Measurements from ENCODE around the gene LPIN3.

The LPIN3 gene

DNA sequence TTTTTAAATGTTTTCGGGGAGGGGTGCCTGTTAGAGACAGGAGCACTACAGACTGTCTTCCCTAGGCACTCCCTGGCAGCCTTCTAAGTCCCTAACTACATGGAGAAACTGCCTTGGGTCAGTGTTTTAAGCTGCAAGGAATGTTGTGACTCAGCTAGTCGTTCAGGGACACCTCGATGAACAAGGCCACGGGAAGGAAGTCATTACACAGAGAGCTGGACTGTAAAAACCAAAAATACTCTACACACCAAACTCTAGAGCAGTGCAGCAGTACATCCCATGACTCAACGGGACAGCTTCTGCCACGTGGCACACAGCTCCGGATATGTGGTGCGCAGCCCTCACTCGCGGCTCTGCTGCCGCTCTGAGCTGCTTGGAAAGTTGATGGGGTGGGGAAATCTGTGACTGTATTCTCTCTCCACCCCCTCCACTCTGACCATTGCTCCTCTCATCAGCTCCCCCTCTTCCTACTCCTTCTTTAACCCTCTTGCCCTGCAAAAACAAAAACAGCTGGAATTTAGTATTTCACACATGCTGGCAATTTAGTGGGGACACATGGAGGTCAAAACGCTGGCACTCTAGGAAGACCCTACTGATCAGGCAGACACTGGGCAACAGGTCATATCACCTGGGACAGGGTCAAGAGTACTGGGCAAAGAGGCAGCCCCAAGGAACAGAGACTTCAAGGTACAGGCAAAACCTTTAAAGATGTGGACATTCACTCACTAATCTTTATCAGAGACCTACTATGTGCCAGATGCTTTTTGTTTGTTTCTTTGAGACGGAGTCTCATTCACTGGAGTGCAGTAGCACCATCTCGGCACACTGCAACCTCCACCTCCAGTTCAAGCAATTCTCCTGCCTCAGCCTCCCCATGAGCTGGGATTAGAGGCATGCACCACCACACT, 10.9 kb upstream of the LPIN3 start:
- DNase-seq = no peak

DNA sequence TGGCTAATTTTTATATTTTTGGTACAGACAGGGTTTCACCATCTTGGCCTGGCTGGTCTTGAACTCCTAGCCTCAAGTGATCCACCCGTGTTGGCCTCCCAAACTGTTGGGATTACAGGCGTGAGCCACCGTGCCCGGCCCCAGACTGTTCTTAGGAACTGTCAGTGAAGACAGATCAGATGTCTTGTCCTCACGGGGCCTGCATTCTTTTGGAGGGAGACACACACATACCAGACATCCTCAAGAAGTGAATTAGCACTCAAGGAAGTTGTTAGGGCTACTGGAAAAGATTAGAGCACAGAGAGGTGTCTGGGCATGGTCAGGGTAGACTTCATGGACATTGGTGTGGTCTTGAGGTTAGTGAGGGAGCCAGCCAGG, 10.3 kb upstream of the LPIN3 start:
- no peak for DNase-seq

DNA sequence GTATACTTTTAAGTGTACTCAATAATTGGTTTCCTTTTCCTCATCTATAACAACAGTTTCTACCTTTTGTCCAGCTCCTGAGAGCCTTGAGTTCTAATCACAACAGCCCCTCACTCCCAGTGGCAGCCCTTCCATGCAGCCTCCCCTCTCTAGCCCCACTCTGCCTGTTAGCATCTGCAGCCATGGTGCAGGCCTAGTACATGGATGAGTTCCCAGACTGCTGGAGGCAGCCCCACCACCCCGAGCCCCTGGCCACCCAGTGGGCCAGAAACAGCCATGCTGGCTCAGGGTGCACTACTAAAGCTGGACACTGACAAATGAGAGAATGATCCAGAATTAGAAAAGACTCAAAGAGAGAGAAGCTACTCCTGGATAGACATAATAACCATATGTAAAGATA, 9.7 kb upstream of the LPIN3 start:
- no peak for DNase-seq

- no peak for DNase-seq
These were observed 8.9 kb upstream of the LPIN3 start for GRCh38 chr20:41331731-41332130.

DNA sequence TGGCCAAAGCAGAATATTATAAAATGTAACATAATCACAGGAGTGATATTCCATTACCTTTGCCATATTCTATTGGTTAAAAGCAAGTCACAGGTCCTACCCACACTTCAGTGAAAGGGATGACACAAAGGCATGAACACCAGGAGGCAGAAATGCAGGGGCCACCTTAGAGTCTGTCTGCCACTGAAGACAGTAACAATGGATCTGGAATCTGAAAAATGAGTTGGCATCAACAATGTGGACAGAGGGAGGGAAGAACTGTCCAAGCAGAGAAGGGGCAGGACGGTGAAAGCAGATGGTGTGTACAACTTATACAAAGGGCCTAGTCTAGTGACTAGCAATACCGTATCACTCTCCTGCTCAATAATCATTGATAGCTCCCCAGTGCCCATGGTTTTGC, 6.6 kb upstream of the LPIN3 start:
- no peak for DNase-seq

DNA sequence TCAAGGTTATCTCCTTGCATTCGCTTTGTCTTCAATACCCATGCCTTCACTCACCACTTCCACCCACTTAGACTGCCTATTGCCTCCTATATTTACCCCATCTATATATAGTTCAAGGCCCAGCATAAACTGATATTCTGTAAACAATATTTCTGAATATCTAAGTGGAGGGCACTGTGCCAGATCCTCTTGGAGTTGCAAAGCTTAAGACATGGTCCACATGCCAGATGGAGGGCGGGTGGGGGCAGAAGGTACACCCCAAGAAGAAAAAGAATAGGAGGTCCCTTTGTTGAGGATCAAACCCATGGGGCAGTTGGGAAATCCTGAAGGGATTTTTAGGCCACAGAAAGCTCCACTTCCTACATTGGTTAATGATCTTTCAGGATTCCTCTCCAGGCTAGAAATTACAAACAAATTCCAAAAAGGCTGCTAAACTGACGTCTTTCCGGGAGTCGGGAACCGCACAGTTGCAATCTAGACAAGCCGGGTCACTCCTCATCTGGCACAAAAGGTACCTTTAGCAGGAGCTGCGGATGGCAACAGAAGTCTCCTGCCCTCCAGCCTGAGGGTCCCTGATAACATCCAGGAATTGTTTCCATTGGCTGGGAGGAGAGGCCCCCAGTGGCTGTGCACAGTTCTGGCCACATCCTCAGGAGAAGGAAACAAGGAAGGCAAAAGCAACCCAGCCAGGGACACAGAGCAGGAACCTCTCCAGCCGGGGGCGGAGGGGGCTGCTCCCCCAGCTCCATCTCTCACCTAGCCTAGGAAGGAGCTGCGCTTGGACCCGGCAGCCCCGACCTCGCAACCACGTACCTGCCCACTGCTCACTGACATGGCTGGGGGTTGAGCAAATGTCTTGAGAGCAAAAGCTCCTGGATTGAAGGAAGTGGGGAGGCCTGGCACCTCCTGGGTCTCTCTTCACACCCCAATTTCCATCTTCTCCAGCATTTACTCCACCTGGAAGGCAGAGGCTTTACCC, 5.9 kb upstream of the LPIN3 start:
- DNase-seq = no peak

DNA sequence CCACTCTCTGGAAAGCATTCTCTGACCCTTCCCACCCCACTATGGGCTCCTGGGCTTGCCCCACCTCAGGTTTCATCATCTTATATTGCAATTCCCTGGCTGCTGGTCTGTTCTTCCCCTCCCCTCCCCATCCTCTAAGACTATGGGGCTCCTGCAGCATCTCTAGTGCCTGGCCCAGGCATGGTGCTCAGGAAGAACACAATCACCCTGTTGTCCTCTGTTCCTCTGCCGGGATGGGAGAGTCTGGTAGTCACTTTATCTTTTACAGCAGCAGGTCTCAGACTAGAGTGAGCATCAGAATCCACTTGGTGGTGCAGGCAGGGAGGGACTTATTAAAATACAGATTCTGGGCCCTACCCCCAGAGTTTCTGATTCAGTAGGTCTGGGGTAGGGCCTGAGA, 5.0 kb upstream of the LPIN3 start:
- DNase-seq = no peak

- DNase-seq = no peak
These were observed 3.7 kb upstream of the LPIN3 start for GRCh38 chr20:41336711-41337492.

DNA sequence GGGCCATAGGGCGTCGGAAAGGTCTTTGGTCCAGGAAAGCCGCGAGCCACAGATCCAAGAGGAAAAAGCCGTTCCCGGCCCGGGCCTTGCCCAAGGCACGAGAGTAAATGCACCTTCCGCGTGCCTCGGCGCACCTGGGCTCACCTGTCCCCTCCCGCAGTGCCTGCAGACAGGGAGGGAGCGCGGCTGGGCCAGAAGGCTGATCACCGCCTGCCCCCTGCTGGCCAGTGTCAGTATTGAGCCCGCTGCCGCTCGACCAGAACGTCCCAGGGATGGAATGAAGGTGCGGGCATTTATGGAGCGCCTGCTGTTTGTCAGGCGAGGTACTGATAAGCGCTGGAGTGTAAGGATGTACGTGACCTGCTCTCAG, 679 bp upstream of the LPIN3 start:
- peak; percentile 47 for DNase-seq

DNA sequence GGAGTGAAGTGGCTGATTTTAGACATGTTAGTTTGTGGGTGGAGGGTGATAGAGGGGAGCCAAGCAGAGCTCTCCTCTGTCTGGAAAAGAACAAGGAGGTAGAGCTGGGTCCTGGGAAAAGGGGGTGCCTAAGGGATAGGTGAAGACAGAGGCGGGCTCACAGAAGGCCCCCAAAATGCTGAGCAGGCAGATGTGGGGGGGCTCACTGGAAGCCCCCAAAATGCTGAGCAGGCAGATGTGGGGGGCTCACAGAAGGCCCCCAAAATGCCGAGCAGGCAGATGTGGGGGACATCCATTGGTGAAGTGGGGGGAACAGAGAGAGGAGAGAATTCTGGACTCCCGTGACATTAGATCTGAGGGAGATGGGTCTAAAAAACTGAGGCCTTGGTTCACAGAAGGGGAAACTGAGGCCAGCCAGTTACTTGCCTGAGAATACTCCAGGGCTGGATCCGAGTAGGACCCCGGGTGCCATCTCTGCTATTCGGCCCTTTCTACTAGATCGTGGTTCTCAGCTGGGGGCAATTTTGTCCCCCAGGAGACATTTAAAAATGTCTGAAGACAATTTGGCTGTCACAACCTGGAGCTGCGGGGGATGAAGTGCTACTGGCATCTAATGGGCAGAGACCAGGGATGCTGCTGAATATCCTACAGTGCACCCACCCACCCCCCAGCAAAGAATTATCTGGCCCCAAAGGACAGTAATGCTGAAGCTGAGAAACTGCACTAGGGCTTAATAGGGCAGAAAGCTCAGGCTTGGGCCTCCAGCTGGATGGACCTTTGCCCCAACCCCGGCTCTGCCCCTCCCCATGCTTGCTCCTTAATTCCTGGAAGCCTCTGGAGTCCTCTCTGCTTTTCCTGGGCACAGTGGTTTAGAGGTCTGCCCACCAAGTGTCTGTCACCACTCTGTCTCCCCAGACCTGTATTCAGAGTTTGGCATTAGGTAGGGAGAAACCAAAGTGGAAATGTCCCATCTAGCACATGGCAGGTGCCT, 2.1 kb downstream of the LPIN3 start:
- no peak for DNase-seq

GRCh38 chr20:41344477-41344876, 3.9 kb downstream of the LPIN3 start:
- no peak for DNase-seq

GRCh38 chr20:41344938-41345728, 4.5 kb downstream of the LPIN3 start:
- DNase-seq = no peak

DNA sequence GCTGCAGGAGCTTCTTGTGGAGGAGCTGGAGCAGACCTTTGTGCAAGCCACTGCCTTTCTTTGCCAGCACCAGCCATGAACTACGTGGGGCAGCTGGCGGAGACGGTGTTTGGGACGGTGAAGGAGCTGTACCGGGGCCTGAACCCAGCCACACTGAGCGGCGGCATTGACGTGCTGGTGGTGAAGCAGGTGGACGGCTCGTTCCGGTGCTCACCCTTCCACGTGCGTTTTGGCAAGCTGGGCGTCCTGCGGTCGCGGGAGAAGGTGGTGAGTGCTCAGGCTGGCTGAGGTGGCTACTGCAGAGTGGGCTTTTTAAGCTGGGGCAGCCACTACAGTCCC, 5.1 kb downstream of the LPIN3 start:
- DNase-seq = no peak

DNA sequence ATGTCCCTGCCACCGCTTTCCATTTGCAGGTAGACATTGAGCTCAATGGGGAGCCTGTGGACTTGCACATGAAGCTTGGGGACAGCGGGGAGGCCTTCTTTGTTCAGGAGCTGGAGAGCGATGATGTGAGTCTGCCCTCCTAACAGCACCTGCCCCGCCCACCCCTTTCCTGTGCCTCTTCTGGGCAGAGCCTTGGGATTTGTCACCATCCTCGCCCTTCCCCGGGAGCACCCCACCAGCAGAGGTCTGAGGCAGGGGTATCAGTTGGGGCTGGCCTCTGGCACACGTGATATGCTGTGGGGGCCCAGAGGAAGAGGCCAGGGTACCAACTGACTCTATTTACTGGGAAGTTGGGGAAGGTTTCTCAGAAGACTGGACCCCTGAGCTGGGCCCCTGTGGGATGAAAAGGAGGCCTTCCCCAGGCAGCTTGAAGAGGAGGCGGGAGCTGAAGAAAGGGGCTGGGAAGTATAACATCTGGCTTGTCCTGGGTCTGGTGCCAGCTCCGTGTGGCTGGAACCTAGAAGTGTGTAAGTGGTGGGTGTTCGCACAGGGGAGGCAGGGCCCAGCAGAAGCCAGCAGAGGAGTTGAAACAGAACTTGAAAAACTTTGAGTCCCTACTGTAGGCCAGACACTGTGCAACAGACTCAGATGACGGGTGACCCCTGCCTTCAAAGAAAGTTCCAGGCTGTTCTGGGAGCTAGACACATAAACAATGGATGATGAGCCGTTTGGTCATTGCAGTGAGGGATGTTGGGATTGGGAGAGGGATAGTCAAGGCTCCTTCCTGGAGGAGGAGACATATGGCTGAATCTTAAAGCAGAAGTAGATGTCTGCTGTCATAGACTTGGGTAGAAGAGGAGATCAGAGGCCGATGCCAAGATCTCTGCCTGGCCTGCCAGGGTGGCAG, 7.2 kb downstream of the LPIN3 start:
- DNase-seq = no peak

DNA sequence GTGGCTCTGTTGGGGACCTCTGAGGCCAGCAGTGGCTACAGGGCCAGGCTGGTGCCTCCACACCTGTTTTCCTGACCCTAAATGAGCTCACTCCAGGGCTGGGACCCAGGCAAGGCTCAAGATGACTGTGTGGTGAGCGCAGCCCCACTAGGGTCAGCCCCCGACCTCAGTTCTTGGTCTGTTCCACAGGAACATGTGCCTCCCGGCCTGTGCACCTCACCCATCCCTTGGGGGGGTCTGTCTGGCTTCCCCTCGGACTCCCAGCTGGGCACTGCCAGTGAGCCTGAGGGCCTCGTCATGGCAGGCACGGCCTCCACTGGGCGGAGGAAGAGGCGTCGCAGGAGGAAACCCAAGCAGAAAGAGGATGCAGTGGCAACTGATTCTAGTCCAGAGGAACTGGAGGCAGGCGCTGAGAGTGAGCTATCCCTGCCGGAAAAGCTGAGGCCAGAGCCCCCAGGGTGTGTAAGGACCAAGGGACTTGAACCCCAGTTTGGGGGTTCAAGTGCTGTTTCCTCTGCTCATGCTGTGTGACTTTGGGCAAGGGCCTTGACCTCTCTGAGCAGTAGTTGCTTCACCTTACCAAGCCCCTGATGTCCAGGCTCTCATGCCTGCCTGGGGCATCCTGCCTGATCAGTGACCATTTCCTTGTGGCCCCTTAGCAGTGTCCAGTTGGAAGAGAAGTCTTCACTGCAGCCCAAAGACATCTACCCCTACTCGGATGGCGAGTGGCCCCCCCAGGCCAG, 8.0 kb downstream of the LPIN3 start:
- DNase-seq = no peak

- DNase-seq = no peak
These were observed 8.6 kb downstream of the LPIN3 start for GRCh38 chr20:41349266-41349665.

DNA sequence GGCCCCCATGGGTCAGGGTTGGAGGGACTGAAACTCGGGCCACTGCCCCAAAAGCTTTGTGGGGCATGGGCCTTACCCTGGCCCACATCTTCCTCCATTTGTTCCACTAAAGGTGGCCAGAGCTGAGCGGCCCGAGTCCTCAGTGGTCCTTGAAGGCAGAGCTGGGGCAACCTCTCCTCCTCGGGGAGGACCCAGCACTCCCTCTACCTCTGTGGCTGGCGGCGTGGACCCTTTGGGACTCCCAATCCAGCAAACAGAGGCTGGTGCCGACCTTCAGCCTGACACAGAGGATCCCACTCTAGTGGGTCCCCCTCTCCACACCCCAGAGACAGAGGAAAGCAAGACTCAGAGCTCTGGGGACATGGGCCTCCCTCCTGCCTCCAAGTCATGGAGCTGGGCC, 9.3 kb downstream of the LPIN3 start:
- DNase-seq = no peak

DNA sequence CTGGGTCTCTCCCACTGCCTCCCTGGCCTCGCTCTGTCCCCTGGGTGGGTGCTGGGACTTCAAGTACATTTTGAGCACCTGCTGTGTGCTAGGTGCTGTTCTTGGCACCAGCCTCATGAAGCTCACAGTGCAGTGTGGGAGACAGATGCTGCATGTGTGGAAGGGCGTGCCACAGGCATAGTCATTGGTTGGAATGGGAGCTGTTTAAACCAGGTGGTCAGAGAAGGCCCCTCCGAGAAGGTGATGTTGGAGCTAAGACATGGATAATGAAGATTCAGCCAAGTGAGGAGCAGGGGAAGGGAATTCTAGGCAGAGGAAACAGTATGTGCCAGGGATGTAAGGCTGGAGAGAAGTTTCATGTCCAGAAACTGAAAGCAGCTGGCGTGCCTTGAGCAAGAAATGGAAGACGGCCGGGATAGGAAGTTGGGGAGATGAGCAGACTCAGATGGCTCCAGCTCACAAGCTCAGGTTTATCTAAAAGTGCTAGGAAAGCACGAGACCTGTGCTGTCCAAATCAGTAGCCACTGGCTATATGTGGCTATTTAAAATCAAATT, 9.9 kb downstream of the LPIN3 start:
- DNase-seq = no peak

GRCh38 chr20:41352106-41352505, 11.5 kb downstream of the LPIN3 start:
- no peak for DNase-seq
